HepG2 (cell line): Measurements from ENCODE around the gene MTX1. TPM values are rescaled to one million over a fixed set of nuclear protein-coding genes. Genes with fewer than 3 reads are reported as not detected.
"Not testable (repeated sequence)": the region's sequence is repeated elsewhere in the genome, so short reads cannot be mapped to it uniquely, and the experiment has no call there.

Source experiments
- ATAC-seq: fragments of 200-7000 bp; cut with Tn5 transposase; 3 replicates; pipeline ENCODE4 v1.9.1; 2020; ENCODE audit warnings: mild to moderate bottlenecking, moderate library complexity
- BruUV-seq: library from RNA; stranded (reverse); fragments of 400-500 nt; replicated peaks from 2 replicates; lab custom pipeline; 2021; lab: Mats Ljungman, UMichigan
- CTCF ChIA-PET: fragments of 300-600 bp; formaldehyde crosslinking; extraction: SDS; loops from one replicate; lab custom pipeline; 2021; ENCODE audit warnings: low total read pairs, inconsistent platforms, low intra/inter-chr PET ratio; lab: Yijun Ruan, JAX
- POLR2A ChIA-PET: fragments of 350-600 bp; sonication (Branson Sonifier 250); formaldehyde crosslinking; loops from one replicate; lab custom pipeline; 2020; ENCODE audit warnings: antibody characterized with exemption, inconsistent platforms; lab: Yijun Ruan, JAX
- DNase-seq: peaks from one replicate; pipeline ENCODE4 v3.0.0-alpha.2; 2015; ENCODE audit warnings: low spot score
- FAIRE-seq: peaks from 3 replicates; lab custom pipeline; 2011; peaks lifted over from hg19 to GRCh38; lab: Jason Lieb, UNC
- H2AFZ ChIP-seq: one replicate; pipeline ENCODE4 v1.6.1; 2011; ENCODE audit warnings: low read length, inconsistent platforms
- H3K27ac ChIP-seq: fragments of 300-600 bp; 3 replicates; pipeline ENCODE4 v1.8.0; 2011; ENCODE audit warnings: mixed run types, mild to moderate bottlenecking, mixed read lengths, low read length, inconsistent platforms; ENCODE audit not compliant: insufficient read depth; ENCODE audit errors: extremely low read length
- H3K27me3 ChIP-seq, 2 experiments: fragments of 200-600 bp in 1 of 2; 2 replicates in 1 of 2; 3 replicates in 1 of 2; pipeline versions ENCODE4 v1.6.0 to v1.8.0; 2011; ENCODE audit warnings: low read length in 2 of 2, mild to moderate bottlenecking in 2 of 2, moderate library complexity in 2 of 2, inconsistent platforms in 1 of 2; ENCODE audit not compliant: insufficient read depth in 2 of 2, control insufficient read depth in 1 of 2
- H3K36me3 ChIP-seq, 2 experiments: fragments of 200-600 bp in 1 of 2; replicated peaks in 1 of 2; 2 replicates in 1 of 2; 3 replicates in 1 of 2; pipeline versions ENCODE4 v1.5.1 to v1.8.0; 2011; ENCODE audit warnings: low read length in 2 of 2, inconsistent platforms in 1 of 2; ENCODE audit not compliant: insufficient read depth in 2 of 2, control insufficient read depth in 1 of 2
- H3K4me1 ChIP-seq: 2 replicates; pipeline ENCODE4 v1.5.1; 2012; ENCODE audit warnings: low read length, inconsistent platforms; ENCODE audit not compliant: insufficient read depth
- H3K4me2 ChIP-seq: 2 replicates; pipeline ENCODE4 v1.6.0; 2011; ENCODE audit warnings: low read depth, low read length, inconsistent platforms
- H3K4me3 ChIP-seq, 3 experiments: fragments of 200-600 bp in 1 of 3; sonication (generic), shearing (Covaris generic) in 1 of 3; replicated peaks in 1 of 3; 2 replicates each; pipeline ENCODE4 v1.5.1; 2011 to 2016; ENCODE audit warnings: low read length in 3 of 3, inconsistent platforms in 2 of 3, low read depth in 2 of 3, mild to moderate bottlenecking in 2 of 3, control low read depth in 1 of 3, mixed read lengths in 1 of 3; ENCODE audit not compliant: insufficient read depth in 1 of 3
- H3K79me2 ChIP-seq: one replicate; pipeline ENCODE4 v1.6.1; 2011; ENCODE audit warnings: low read length, inconsistent platforms; ENCODE audit not compliant: insufficient read depth
- H3K9ac ChIP-seq: 2 replicates; pipeline ENCODE4 v1.6.0; 2011; ENCODE audit warnings: mild to moderate bottlenecking, low read depth, low read length, inconsistent platforms; ENCODE audit not compliant: insufficient read depth
- H3K9me3 ChIP-seq: 2 replicates; pipeline ENCODE4 v1.5.1; 2012; ENCODE audit warnings: mild to moderate bottlenecking, low read length
- H4K20me1 ChIP-seq: 2 replicates; pipeline ENCODE4 v1.6.0; 2011; ENCODE audit warnings: inconsistent platforms, mild to moderate bottlenecking, low read length, moderate library complexity; ENCODE audit not compliant: insufficient read depth
- E2F1 ChIP-seq: sonication (generic); formaldehyde crosslinking; IDR thresholded peaks from 2 replicates; pipeline ENCODE4 v1.5.0; 2020; ENCODE audit warnings: missing genetic modification reagents
- SALL1 ChIP-seq: sonication (generic); formaldehyde crosslinking; IDR thresholded peaks from 2 replicates; pipeline ENCODE4 v1.8.0; 2022; ENCODE audit warnings: mild to moderate bottlenecking, missing genetic modification reagents
- SRF ChIP-seq: IDR thresholded peaks from 2 replicates; pipeline ENCODE4 v1.6.1; 2011; ENCODE audit warnings: mild to moderate bottlenecking, low read depth, low read length, moderate library complexity
- ZFP1 ChIP-seq: IDR thresholded peaks from 2 replicates; pipeline ENCODE4 v1.6.1; 2016
- ZNF136 ChIP-seq: sonication (generic); formaldehyde crosslinking; IDR thresholded peaks from 2 replicates; pipeline ENCODE4 v1.8.1; 2022; ENCODE audit warnings: low read depth, mild to moderate bottlenecking, moderate library complexity, missing genetic modification reagents
- ZNF207 ChIP-seq: fragments of 450-650 bp; IDR thresholded peaks from 2 replicates; pipeline ENCODE4 v1.6.1; 2016; ENCODE audit warnings: antibody characterized with exemption, borderline replicate concordance
- ZNF335 ChIP-seq: sonication (generic); formaldehyde crosslinking; IDR thresholded peaks from 2 replicates; pipeline ENCODE4 v1.4.0; 2020; ENCODE audit warnings: missing genetic modification reagents
- ZNF501 ChIP-seq: sonication (generic); formaldehyde crosslinking; IDR thresholded peaks from 2 replicates; pipeline ENCODE4 v1.5.1; 2020; ENCODE audit warnings: mild to moderate bottlenecking, moderate library complexity, missing genetic modification reagents
- ZNF605 ChIP-seq: sonication (generic); formaldehyde crosslinking; IDR thresholded peaks from 2 replicates; pipeline ENCODE4 v1.8.0; 2022; ENCODE audit warnings: mild to moderate bottlenecking, missing genetic modification reagents
- ZNF660 ChIP-seq: sonication (generic); formaldehyde crosslinking; IDR thresholded peaks from 2 replicates; pipeline ENCODE4 v1.5.1; 2020; ENCODE audit warnings: mild to moderate bottlenecking, low read depth, missing genetic modification reagents, borderline replicate concordance
- ZNF737 ChIP-seq: sonication (generic); formaldehyde crosslinking; IDR thresholded peaks from 2 replicates; pipeline ENCODE4 v1.5.0; 2020; ENCODE audit warnings: missing genetic modification reagents, mild to moderate bottlenecking, borderline replicate concordance
- ZNF878 ChIP-seq: sonication (generic); formaldehyde crosslinking; IDR thresholded peaks from 2 replicates; pipeline ENCODE4 v1.8.1; 2023; ENCODE audit warnings: mild to moderate bottlenecking, missing genetic modification reagents, moderate library complexity
- ZSCAN29 ChIP-seq: sonication (generic); formaldehyde crosslinking; conservative IDR thresholded peaks from 2 replicates; pipeline ENCODE4 v1.4.0; 2020; ENCODE audit warnings: mild to moderate bottlenecking, missing genetic modification reagents
- WGBS: methylation state at CpG from one replicate; pipeline ENCODE4 v1.1.6; 2017; ENCODE audit warnings: low lambda C conversion rate; 5-methylcytosine and 5-hydroxymethylcytosine counted together
- in situ Hi-C: cut with HindIII; loops from 2 replicates; pipeline ENCODE4 v1.10.0; 2017; ENCODE audit warnings: low pct_unique_long_range_greater_than_20kb; ENCODE audit not compliant: extremely low pct_ligation_motif_present
- intact Hi-C: fragments of 100-400 bp; cut with micrococcal nuclease; formaldehyde crosslinking; loops from one replicate; pipeline ENCODE4 v1.10.0; 2022; ENCODE audit not compliant: unreplicated experiment
- polyA plus RNA-seq, 8 experiments: library from polyadenylated mRNA; depleted of rRNA in 3 of 8; stranded (reverse) in 7 of 8; unstranded in 1 of 8; fragments of >200 nt; fragmentation: Illumina TruSeq in 4 of 8; extraction: Trizol in 4 of 8; gene quantifications; 2 replicates each; pipeline versions ENCODE4 v1.2.1 to v1.2.3, GENCODE V29; 2011 to 2016; ENCODE audit warnings: low read depth in 4 of 8, missing spikeins in 1 of 8, mixed read lengths in 1 of 8; ENCODE audit not compliant: insufficient read depth in 1 of 8
- total RNA-seq, 5 experiments: library from RNA; depleted of rRNA; stranded (reverse); fragments of >200 nt; fragmentation: Illumina TruSeq; extraction: Trizol; gene quantifications; 2 replicates each; pipeline ENCODE4 v1.2.3, GENCODE V29; 2016; ENCODE audit warnings: low read depth in 1 of 5

MTX1 gene
- total and polyA plus RNA-seq, 2 of the 13 experiments (the other 11 are each of a cell fraction or from before 2014, with no cell fraction given) = 64.5 to 72.6 TPM

- TF ChIP-seq ZNF660 (CRISPR knock-in tag) = no peak
- 0 out of 2 replicates have a peak, but pooled peaks have one; percentile 29 for TF ChIP-seq ZNF605 (CRISPR knock-in tag)
- peak; percentile 48 for TF ChIP-seq SALL1
- TF ChIP-seq ZSCAN29 (CRISPR knock-in tag) = no peak
- no peak for TF ChIP-seq ZNF136 (CRISPR knock-in tag)
- TF ChIP-seq ZFP1 (CRISPR knock-in tag) = no peak
- no peak for TF ChIP-seq E2F1 (CRISPR knock-in tag)
- no peak for TF ChIP-seq ZNF207
- no peak for TF ChIP-seq ZNF737
- TF ChIP-seq, all 625 proteins: peak for 107
These were observed 41.1 kb upstream of the MTX1 start (continued) for GRCh38 chr1:155167166-155168104.

- H3K27me3 ChIP-seq, H3K9me3 ChIP-seq, H2AFZ ChIP-seq, DNase-seq, ATAC-seq, H3K9ac ChIP-seq, H3K27ac ChIP-seq, H4K20me1 ChIP-seq, BruUV-seq, intact Hi-C loops, FAIRE-seq: not testable (repeated sequence)
- peaks cover 36% of the 10 kb centered on the region for H3K4me1 ChIP-seq
- ChIA-PET CTCF (interaction anchor here (0.6 to 5.3 kb wide), 10 partner anchors 24 to 106 kb away, joined by 3 to 165 read pairs (median 5); partner anchors contain the start of genes EFNA1 and SLC50A1), POLR2A (interaction anchor here (1.1 to 5.9 kb wide), 4 partner anchors 37 to 78 kb away, joined by 5 to 56 read pairs (median 16); partner anchors contain the start of gene EFNA1)
- peak overlapping the region in 1 of 3 experiments; percentile 75; a peak in 1 of 6 replicates for H3K4me3 ChIP-seq
- in situ Hi-C loops = loop anchor here (5.0 kb wide), 1 partner anchor 76 kb away; no protein-coding TSS in a partner anchor
- peak overlapping the region; percentile 100; the same call in 1 of the 2 replicates for H3K4me2 ChIP-seq
- 0 out of 2 replicates have a peak, but pooled peaks have one; percentile 24 for TF ChIP-seq ZNF878 (CRISPR knock-in tag)
- TF ChIP-seq SRF = peak; percentile 50; the same call in 1 of the 2 replicates
- TF ChIP-seq ZNF335 = 0 out of 2 replicates have a peak, but pooled peaks have one; percentile 0
- 0 out of 2 replicates have a peak, but pooled peaks have one; percentile 12 for TF ChIP-seq ZNF501 (CRISPR knock-in tag)
- H3K79me2 ChIP-seq = peaks cover 10% of the 10 kb centered on the region
- H3K36me3 ChIP-seq = peaks cover 0 to 12% of the 10 kb centered on the region in 2 experiments; a peak in 2 of 5 replicates
- 39% methylated on average over 4 of the region's 4 CpGs for WGBS
These were observed 40.4 kb upstream of the MTX1 start for GRCh38 chr1:155168105-155168445.
